CD4-positive, alpha-beta T cell treated with Interleukin-17A for 4 hours (primary cell): ENCODE data around the gene MTMR3.

Experiments used
- DNase-seq: peaks from one replicate; pipeline ENCODE4 v3.0.0-alpha.2; 2020; ENCODE audit warnings: mixed read lengths

The MTMR3 gene

DNA sequence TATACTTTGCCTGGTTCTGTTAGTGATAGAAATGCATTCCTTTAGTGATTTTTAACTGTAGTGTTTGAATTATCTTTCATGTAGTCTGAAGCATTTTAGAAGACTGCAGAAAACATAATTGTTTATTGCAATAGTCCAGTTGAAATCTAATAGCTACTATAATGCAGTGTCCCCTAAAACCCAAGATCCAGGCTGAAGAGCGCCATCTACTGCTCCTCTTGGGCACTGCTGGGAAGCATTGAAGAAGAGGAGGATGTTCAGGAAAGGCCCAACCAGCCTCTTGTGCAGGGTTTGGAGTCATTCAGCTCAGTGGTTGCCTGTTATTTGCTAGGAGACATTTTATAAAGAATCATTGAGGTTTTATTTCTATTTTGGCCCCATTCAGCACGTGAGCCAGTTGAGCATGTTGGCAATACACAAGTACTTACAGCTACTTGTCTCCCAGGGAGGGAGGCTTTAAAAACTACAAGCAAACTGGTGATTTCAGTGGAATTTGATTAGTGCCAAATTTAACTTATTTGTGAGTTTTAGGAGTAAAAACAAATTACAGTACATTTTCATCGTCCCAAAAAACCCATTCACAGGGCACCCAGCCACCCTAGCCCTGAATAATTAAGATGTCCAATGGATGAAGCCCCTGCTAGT, 122.4 kb downstream of the MTMR3 start:
- peak; percentile 70 for DNase-seq

DNA sequence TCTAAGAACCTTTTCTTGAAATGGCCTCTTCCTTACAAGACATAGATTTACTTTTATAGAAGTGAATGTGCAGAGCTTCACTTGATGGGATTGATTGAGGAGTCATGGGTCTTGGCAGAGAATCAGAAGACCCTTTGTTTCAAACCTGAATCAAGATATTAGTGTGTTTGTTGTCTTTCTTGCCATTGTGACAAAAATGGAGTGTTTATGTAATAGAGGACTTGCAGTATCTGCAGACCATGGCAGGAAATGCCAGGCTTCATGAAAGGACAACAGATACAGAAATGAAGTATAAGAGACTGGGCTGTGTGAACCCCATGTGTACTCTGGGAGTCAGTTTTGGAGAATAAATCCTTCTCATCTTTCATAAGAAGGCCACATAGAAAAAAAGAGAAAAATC, 124.4 kb downstream of the MTMR3 start:
- DNase-seq: no peak

- DNase-seq: no peak
Observed at GRCh38 chr22:30008401-30008800, 125.4 kb downstream of the MTMR3 start.

- DNase-seq: no peak
Observed at GRCh38 chr22:30009478-30009877, 126.5 kb downstream of the MTMR3 start.

DNA sequence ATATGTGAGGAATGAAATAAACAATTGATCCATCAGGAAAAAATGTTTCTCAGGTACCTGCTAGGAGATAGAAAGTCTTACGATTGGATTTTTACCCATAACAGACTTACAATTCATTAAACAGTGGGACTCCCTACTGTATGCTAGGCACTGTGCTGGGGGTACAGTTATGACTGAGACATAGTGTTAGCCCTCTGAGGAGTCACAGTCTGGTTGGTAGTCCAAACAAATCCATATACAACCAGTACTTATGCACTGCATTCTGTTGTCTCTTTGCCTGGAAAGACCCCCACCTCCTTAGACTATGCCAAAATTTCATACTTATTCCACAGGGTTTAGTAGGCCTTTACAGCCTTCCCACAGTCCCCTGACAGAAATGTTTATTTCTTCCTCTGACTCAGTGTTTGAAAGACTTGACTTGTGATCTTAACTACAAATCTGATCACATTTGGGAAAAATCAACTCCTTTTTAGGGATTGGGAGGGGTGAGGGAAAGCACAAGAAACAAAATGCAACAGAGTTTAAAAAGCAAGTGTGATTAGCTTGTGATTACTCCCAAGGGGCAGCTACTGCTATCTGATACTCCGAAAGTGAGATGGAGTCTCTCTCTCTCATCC, 127.9 kb downstream of the MTMR3 start:
- DNase-seq: no peak

GRCh38 chr22:30013201-30013600, 130.2 kb downstream of the MTMR3 start:
- DNase-seq: no peak

DNA sequence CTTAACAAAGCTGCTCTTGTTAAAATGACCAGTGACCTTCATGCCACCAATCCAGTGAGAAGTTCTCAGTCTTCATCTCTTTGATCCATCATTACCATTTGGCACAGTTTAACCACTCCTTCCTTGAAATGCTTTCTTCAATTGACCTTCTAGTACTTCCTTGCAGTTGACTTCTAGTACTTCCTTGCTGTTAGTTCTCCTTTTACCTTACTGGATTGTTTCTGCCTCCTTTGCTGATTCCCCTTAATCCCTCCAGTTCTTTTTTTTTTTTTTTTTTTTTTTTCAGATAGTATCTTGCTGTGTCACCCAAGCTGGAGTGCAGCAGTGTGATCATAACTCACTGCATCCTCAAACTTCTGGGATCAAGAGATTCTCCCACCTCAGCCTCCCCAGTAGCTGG, 131.3 kb downstream of the MTMR3 start:
- DNase-seq: no peak

DNA sequence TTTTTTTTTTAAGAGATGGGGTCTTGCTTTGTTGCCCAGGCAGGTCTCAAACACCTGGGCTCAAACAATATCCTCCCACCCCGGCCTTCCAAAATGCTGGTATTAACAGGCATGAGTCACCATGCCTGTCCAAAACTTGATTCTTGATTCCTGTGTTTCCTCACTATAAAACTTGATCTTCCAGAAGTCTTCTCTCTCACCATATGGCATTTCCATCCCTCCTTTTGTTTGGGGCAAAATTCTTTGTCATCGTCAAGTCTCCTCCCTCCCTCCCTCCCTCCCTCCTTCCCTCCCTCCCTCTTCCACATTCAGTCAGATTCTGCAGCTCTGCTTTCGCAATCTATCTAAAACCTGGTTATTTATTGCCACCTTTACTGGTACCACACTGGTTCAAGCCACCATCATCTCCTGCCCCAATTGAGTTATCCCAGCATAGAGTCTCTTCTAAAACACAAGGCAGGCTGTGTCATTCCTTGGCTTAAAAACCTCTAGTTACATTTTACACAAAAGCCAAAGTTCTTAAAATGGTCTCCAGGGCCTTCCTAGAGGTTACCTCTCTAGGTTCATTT, 132.3 kb downstream of the MTMR3 start:
- DNase-seq: no peak

GRCh38 chr22:30015846-30016245, 132.9 kb downstream of the MTMR3 start:
- no peak for DNase-seq

GRCh38 chr22:30016596-30016995, 133.6 kb downstream of the MTMR3 start:
- DNase-seq: no peak

DNA sequence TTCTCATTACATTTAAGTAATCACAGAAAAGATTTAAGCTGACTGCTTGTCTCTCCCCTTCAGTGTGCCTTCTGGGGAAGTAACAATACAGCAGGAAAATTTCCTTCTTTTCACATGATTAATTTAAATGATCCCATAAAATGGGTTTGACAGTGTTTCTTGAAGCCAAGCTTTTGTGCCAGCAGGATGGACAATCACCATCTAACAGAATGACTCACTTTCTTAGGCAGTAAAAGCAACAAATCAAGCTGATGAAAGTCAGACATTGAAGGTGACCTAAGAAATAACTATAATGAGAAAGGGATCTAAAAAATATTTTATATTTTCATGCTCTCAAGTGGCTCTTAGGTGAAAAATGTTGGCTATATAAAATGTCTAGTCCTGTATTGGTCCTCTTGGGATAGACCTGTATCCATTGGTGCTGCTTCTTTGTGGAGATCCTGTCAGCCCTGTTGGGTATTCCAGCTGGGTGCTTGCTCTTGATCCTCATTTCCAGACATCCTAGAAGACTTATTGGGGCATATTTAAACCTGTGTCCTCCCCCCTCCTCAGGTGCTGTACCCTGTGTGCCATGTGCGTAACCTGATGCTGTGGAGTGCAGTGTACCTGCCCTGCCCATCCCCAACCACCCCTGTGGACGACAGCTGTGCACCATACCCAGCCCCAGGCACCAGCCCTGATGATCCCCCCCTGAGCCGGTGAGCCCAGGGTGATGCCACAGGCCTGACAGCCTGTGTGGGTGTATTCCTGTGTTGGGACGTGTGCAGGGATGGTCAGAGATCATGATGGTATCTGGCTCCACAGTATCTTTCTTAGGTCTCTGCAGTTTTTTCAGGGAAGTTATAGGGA, 134.6 kb downstream of the MTMR3 start:
- DNase-seq: no peak

DNA sequence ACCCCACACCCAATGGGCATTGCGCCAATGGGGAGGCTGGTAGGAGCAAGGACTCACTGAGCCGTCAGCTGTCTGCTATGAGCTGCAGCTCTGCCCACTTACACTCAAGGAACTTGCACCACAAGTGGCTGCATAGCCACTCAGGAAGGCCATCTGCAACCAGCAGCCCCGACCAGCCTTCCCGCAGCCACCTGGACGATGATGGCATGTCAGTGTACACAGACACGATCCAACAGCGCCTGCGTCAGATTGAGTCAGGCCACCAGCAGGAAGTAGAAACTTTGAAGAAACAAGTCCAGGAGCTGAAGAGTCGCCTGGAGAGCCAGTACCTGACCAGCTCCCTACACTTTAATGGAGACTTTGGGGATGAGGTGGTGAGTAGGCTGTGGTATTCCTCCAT, 137.5 kb downstream of the MTMR3 start:
- DNase-seq: no peak

DNA sequence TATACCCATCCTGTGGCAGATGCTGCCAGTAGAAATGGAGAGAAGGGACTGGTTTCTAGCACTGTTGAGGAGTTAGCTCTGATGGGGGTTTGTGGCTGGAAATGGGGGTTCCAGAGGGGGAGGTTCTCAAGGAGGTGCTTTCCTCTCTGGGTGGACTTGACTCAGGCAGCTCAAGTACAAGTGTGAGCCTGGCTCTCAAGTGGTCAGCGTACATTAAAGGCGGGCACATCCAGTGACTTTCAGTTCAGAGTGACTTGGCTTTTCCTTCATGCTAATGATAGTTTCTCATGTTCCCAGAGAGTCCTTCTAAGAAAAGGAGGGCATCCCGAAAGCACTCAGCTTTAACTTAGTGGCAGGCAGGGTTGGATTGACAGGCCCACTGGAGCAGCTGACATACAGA, 138.4 kb downstream of the MTMR3 start:
- DNase-seq: no peak

DNA sequence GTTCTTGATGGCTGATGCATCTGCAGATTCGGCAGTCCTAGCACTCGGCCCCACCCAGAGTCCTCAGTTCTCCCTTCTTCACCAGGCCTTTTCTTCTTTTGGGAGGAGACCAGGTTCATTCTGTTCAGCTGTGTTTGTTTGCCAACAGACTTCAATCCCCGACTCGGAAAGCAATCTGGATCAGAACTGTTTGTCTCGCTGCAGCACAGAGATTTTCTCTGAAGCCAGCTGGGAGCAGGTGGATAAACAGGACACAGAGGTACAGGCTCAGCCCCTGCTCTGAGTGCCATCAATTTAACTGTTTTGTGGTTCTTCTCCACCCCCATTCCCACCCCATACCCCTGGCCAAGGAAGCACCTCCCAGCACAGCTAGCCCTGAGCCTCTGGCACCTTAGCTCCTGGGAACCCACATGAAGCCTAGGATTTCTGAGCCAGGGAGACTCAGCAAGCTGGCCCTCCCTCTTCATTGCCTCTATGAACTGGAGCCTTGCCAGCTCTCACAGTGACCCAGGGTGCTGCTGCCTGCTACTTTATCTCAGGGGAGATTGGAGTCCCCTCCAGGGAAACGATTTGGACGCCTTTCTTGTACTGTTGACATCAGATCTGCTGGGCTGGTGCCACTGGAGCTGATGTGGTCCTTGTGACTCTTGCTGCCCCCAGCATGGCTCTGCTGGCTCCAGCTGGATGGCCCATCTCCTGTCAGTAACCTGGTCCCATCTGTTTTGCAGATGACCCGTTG, 139.1 kb downstream of the MTMR3 start:
- DNase-seq: no peak

DNA sequence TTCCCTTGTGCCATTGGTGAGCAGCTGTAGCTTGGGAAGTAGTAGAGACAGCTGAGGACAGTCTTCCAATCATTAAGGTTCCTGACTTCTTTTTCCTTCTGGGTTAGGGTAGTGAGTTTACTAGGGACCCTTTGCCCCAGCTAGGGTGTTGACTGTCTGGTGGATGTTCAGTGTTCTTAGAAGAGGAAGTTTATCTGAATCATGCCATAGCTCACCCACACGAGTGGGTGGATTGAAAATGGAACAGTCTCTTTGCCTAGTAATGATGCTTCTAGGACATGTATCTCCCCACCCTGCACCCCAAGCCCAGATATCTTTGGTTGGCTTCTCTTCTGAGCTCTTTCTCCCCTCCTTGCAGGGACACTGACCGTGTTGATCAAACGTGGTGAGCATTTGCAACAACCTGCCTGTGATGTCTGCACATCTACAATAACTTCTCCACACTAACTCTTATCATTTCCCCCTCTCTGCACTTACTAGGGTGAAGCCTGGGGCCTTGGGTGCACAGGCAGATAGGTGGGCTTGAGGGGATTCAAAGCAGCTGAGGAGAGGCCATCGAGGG, 140.2 kb downstream of the MTMR3 start:
- no peak for DNase-seq

GRCh38 chr22:30024231-30024630, 141.3 kb downstream of the MTMR3 start:
- DNase-seq: no peak

DNA sequence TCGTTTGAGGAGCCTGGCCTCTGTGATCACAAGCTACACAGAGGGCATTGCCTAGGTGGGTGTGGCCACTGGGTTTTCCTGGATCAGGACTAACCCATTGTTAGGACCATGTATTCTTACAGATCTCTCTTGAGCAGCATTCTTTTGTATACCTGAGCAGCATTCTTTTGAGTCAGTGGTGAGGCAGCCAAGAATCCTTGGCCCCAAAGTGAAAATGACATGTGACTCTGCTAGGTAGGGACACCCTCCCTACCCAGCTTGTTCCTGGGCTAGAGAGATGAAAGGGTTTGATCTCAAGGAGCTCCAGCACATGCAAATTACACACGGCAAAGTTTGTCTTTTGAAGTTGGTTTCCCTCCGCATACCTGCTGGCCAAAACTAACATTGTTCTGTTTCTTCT, 142.2 kb downstream of the MTMR3 start:
- DNase-seq: no peak

DNA sequence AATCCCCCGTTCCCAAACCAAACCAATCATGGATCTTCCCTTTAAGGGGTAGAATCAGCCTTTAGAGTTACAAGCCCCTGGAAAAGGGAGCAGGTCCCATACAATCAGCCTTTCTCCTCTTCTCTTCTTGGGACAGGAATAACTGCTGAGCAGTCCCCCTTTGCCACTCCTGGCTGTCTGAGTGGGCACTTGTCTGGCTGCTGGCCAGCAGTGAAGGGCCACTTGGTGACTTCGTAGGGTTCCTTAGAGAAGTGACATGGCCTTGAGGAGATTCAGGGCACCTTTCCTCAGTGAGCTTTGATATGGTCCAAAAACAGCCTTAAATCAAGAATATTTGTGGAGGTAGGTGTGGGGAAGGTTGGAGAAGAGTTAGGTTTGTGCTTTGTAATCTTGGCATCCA, 143.8 kb downstream of the MTMR3 start:
- DNase-seq: no peak

DNA sequence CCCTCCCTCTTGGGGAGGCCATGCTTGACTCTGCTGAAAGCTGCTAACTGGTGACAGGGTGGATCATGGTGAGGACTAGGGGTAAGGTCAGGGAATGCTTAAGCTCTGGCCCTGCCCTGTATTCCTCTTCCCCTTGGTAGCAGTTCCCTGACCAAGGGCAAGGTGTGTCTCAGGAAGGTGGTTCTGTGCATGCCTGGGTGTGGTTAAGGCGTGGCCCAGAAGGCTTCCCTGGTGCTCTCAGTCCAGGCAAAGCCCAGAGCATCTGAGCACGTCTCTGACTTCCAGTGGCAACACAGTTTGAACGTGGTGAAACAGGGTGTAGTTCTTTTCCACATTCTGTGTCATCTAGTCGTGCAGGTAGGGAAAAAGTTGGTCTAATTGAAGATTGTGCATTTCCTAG, 144.2 kb downstream of the MTMR3 start:
- no peak for DNase-seq

GRCh38 chr22:30027791-30028190, 144.8 kb downstream of the MTMR3 start:
- DNase-seq: no peak

GRCh38 chr22:30028731-30029130, 145.8 kb downstream of the MTMR3 start:
- no peak for DNase-seq

DNA sequence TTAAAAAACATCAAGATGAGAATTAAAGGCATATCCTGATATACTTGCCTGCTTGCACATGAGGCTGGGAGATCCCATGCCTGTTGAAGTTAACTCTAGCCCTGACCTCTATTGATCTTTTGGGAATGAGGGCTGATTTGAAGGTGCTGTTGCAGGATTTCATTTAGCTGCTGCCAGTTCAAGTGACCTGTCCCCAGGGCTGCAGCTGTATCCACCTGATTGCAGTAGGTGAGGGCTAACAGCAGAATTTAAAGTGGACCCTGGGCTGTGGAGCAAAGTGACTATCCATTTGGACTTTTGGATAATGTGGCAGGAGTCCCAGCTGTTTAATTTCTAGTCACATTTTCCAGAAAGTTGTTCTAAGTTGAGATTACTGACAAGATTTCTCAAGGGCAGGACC, 146.5 kb downstream of the MTMR3 start:
- no peak for DNase-seq

GRCh38 chr22:30030329-30030728, 147.4 kb downstream of the MTMR3 start:
- no peak for DNase-seq
